C1 segment of cervical spinal cord (tissue), 14 donors: ENCODE results near the gene FAM120B.
"Not testable (repeated sequence)": the region's sequence is repeated elsewhere in the genome, so short reads cannot be mapped to it uniquely, and the experiment has no call there.

Experiments used
- DNase-seq, 14 donors: peaks; one replicate each; lab custom pipeline; 2025; lab: John Stamatoyannopoulos, UW

The FAM120B gene

GRCh38 chr6:170306324-170307079 lies at the start of gene FAM120B:
Gene FAM120B (plus strand): TSS chr6:170306758. CDS start chr6:170317391, 10,633 bp downstream.
- peak; percentile 62 to 97 (median 95) for DNase-seq

GRCh38 chr6:170257376-170257775 lies 49.2 kb upstream of the FAM120B start:
- no peak for DNase-seq

- no peak for DNase-seq
Observed at GRCh38 chr6:170258407-170258806, 48.2 kb upstream of the FAM120B start.

- DNase-seq = no peak
Observed at GRCh38 chr6:170259278-170259677, 47.3 kb upstream of the FAM120B start.

- no peak for DNase-seq
Observed at GRCh38 chr6:170260686-170261085, 45.9 kb upstream of the FAM120B start.

- peak in 1 of 14 donors; percentile 57 for DNase-seq
Observed at GRCh38 chr6:170261643-170262488, 44.7 kb upstream of the FAM120B start.

GRCh38 chr6:170262489-170263088 lies 44.0 kb upstream of the FAM120B start:
- peak in 7 of 14 donors; percentile 17 to 64 (median 36) for DNase-seq

GRCh38 chr6:170263410-170263809 lies 43.1 kb upstream of the FAM120B start:
- no peak for DNase-seq

GRCh38 chr6:170264086-170264485 lies 42.5 kb upstream of the FAM120B start:
- no peak for DNase-seq

GRCh38 chr6:170264644-170265043 lies 41.9 kb upstream of the FAM120B start:
- not testable (repeated sequence) for DNase-seq

GRCh38 chr6:170265655-170266054 lies 40.9 kb upstream of the FAM120B start:
- peak in 12 of 14 donors; percentile 9 to 78 (median 51) for DNase-seq

- peak in 9 of 14 donors; percentile 8 to 72 (median 52) for DNase-seq
Observed at GRCh38 chr6:170266061-170266825, 40.3 kb upstream of the FAM120B start.

GRCh38 chr6:170267688-170268087 lies 38.9 kb upstream of the FAM120B start:
- DNase-seq = no peak

- DNase-seq = no peak
Observed at GRCh38 chr6:170268216-170269129, 38.1 kb upstream of the FAM120B start.

- no peak for DNase-seq
Observed at GRCh38 chr6:170269151-170269845, 37.3 kb upstream of the FAM120B start.

GRCh38 chr6:170269846-170270541 lies 36.6 kb upstream of the FAM120B start:
- DNase-seq = no peak

GRCh38 chr6:170270984-170271593 lies 35.5 kb upstream of the FAM120B start:
- DNase-seq = no peak

- peak in 2 of 14 donors; percentile 29 to 45 for DNase-seq
Observed at GRCh38 chr6:170271771-170272314, 34.7 kb upstream of the FAM120B start.
